HG03520 (cell line): ENCODE data around the gene RHOB.
"Not testable (repeated sequence)": the region's sequence is repeated elsewhere in the genome, so short reads cannot be mapped to it uniquely, and the experiment has no call there.

Experiments
- ATAC-seq: cut with Tn5 transposase; IDR thresholded peaks from one replicate; pipeline ENCODE4 v1.9.1; 2021; ENCODE audit warnings: mild to moderate bottlenecking, moderate library complexity; ENCODE audit not compliant: unreplicated experiment

RHOB gene

DNA sequence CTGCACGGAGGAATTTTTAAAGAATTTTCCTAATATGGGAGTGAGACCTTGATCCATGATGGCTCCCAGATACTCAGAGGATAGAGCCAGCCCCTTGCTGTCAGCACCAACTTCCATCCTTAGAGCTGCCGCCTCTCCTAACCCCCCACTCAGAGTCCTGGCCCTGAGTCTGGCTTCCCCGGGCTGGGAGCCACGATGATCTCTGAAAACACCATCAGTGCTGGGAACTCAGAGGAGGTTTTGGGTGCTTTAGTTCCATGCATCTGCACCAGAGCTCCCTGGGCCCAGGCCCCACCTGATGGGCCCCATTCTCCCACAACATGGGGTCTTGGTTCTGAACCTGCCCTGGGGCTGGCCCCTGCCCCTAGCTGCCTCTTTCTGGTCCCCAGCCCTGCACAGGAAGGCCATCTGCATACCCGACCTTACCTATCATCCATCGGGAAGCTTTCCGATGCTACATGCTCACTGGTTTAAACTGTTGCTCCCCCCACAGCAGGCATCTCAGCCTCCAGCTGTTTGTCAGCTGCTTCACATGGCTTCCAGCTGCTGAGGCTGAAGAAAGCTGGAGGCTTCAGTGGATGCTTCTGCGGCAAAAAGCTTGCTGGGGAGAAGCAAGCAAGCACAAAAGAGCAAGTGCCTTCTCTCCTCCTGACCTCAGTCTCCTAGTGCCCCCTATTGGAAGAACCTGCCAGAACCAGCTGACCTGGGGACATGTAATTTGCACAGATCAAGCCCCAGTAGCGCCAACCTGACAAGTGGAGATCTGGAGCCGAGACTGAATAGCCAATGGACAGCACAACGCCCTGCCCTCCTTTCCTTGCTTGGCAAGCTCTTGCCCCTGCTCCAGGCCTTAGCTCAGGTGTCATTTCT is 24.2 kb upstream of the RHOB start:
- ATAC-seq, result no peak

DNA sequence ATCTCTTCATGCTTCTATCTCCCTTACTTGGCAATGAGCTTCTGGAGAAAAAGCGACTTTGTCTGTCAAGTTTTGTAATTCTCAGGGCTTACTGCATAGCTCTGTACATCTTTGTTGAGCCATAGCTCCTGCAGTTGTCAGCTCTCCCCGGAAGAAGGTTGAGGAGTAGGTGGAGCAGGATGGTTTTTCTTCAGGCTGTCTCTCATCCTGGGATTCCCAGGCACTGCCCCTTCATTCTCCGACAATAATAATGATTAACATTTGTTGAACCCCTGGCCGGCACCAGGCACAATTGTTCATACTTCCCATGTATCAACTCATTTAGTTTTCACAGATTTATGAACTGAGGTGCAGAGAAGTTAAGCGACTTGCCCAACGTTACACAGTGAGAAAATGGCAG is 23.5 kb upstream of the RHOB start:
- no peak for ATAC-seq

DNA sequence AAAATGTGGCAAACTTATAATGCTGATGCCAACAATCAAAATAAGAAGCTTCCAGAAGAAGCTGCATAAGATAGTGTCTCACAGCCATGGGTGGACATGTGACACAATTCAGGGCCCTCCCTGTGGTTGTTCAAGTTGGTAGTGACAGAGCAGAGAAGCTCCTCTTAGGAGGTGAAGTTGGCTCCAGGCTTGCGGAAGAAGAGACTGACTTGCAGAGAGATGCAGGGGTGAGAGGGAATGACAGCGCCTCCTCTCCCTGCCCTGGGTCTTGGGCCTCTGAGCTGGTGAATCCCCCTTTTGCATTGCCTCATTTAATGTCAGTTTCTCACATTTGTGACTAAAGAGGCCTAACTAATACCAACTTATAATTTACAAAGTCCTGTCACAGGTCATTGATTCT is 23.0 kb upstream of the RHOB start:
- no peak for ATAC-seq

DNA sequence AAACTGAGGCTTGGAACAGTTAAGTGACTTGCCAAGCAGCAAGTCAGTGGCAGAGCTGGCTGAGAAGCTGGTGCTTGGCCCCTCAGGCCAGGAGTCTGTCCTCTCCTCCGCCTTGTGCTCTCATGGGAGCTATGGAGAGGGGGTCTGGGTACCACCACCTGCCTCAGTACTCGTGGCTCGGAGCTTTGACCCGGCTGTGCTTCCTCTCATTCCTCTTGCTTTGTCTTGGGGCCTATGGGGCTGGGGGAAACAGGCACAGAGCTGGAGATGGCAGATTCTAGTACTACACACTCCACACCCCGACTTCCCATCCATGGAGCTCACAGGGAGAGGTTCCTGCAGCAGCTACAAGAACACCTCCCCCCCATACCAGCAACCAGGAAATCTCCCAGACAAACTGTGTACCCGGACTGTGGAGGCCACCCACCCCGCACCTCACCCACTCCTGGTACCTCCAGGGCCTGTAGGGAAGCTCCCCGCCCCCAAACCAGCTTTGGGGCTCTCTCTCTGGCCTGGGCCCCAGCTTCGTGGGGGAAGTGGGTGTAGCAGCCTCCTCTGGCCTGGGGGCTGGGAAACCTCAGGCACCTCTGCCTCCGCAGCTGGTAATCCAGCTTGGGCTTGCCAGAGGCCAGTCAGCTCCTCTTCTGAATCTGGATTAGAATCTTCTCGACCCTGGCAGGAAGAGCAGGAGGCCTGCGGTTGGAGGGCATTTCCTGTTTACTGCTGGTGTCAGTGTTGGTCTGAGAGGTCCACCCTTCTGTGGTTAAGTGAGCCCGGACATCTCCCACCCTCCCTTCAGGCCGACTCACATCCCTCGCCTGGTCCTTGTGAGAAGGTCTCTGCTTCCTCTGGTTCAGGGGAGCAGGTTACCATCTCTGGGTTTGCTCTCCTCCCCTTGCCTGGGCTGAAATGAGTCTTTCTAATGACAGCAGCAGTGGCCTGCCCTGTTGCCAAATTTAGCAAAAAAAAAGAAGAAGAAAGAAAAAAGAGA is 22.3 kb upstream of the RHOB start:
- ATAC-seq, result peak; percentile 40

DNA sequence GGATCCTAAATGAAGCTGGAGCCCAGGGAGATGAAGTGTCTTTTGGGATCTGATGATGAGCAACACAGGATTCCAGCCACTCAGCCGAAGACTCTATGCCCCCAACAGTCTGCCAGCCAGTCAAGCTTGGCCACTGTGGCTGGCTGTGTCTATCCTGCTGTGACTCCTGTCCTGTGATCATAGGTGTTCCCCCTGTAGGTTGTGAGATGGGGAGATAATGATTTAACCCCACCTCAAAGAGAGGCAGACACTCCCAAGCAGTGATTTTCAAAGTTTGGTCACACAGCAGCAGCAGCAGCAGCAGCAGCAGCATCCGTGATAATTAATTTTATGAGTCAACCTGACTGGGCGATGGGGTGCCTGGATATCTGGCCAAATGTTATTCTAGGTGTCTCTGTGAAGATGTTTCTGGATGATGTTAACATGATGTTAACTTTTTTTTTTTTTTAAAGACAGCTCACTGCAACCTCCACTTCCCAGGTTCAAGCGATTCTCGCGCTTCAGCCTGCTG is 21.4 kb upstream of the RHOB start:
- no peak for ATAC-seq

DNA sequence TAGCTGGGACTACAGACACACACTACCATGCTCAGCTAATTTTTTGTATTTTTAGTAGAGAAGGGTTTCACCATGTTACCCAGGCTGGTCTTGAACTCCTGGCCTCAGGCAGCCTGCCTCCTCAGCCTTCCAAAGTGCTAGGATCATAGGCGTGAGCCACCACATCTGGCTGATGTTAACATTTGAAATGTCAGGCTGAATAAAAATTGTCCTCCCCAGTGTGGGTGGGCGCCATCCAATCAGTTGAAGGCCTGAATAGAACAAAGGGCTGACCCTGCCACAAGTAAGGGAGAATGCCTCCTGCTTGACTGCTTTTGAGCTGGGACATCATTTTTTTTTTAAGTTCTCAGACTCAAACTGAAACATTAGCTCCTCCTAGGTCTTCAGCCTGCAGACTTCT is 21.0 kb upstream of the RHOB start:
- ATAC-seq, result no peak

DNA sequence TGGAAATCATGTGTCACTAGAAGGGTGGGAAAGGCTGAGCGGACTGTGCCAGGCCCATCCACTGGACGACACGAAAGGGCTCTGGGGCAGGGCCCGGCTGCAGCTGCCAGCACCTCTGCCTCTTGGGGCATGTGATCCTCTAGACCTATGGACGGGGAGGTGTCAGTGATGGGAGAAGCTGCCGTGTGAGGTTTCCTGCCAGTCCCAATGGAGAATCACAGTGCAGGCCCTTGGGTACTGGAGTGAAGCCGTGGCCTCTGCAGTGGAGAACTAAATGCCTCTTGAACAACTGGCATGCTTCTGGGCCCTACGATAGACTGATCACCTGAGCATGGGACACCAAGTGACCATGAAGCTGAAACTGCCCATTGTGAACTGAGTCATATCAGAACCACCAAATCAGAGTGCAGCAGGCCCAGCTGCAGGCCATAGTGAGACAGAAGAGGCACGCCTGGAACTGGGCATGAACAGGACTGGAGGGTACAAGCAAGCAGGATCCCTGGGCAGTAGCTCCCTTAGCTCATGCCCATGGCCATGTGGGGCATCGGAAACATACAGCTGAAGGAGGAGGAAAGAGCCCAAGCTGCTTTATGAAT is 18.8 kb upstream of the RHOB start:
- no peak for ATAC-seq

DNA sequence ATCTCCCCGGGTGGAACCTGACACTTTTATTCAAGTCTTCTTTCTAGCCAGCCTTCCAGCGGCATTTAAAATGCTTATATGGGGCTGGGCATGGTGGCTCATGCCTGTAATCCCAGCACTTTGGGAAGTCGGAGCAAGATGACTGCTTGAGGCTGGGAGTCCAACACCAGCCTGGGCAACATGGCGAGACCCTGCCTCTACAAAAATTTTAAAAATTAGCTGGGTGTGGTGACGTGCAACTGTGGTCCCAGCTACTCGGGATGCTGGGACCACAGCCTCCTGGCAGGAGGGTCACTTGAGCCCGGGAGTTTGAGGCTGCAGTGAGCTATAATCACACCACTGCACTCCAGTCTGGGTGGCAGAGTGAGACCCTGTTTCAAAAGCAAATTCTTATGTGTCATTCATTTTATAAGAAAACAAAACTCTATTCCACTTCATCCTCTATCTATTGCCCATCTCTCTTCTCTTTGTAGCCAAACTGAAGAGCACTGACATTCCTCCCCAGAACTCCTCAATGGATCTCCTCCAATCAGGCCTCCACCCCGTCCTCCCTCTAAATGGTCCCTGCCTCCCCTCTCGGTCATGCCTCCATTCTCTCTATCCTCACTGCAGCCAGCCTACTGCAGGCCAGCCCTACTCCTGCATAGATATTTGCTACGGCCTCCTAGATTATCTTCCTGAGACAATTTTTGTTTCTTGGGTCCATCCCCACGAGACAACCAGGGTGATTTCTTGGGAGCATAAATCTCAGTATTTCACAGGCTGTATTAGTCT is 18.0 kb upstream of the RHOB start:
- no peak for ATAC-seq

DNA sequence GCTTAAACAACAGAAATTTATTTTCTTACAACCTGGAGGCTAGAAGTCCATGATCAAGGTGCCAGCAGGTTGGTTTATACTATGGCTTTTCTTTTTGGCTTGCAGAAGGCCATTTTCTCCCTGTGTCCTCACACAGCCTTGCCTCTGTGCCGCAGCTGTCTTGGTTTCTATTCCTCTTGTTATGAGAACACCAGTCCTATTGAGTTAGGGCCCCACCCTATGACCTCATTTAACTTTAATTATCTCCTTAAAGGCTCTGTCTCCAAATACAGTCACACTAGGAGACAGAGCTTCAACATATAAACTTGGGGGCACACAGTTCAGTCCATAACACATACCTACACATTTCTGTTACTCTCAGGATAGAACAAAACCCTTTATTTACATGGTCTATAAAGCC is 17.3 kb upstream of the RHOB start:
- peak; percentile 72 for ATAC-seq

DNA sequence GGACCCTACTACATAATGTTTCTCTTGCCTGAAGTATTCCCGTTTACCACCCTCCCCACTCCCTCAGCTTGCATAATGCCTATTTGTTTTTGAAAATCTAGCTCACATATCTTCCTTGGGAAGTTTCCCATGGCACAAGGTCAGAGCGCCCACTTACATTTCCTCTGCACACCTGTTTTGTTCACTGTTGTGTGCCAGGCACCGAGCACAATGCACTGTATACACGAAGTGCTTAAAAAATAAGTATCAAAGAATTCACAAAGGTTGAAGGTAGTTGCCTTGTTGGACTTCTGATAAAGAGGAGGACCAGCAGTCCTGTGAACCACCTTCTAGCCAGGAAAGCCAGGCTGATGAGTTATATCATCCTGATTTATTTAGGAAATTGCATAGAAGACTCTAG is 16.8 kb upstream of the RHOB start:
- no peak for ATAC-seq

DNA sequence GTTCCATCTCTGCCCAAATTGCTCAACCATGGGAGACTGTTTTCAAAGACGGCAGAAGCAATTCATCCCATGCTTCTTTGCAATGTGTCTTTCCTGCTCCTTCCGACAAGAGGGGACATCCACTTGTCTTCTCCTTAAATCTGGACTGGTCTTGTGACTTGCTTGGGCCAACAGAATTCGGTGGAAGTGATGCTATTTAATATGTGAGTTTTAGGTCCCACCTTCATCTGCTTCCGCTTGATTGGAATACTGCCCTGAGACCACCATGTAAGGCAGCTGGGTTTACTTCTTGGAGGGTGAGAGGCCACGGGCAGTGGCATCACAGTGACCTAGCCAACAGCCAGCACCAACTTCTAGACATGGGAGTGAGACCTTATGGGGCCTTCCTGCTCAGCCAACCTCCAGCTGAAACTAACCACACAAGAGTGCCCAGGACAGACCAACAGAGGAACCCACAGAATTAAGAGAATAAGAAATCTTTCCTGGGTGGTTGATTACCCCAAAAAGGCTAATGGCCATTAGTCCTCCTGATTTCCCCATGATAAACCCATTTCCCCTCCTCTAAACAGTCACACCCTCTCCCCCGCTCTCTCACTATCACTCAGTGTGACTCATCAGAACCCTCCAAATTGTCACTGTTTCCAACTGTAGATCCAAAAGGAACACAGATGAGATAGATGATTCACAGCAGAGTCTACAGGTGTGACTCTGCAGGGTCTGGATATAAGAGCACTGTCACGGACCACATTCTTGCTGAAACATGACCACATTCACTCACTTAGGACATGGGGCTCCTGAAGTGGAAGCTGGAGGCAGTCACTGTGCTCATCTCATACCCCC is 16.2 kb upstream of the RHOB start:
- ATAC-seq, result peak; percentile 39

DNA sequence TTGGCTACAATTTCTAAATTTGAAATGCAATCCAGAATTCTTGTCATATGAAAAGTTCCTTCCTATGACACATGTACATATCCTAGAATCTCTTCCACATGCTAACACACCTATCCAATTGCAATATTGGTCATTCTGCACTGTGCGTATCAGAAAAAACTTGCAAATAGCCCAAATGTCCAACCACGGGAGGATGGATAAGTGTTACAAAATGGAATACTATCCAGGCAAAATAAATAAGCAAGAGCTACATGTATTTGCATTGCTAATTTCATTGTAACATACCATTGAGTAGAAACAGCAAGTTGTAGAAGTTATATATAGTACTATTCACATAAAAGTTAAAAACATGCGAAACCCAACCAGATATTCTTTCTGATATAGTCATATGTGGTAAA is 15.6 kb upstream of the RHOB start:
- no peak for ATAC-seq

DNA sequence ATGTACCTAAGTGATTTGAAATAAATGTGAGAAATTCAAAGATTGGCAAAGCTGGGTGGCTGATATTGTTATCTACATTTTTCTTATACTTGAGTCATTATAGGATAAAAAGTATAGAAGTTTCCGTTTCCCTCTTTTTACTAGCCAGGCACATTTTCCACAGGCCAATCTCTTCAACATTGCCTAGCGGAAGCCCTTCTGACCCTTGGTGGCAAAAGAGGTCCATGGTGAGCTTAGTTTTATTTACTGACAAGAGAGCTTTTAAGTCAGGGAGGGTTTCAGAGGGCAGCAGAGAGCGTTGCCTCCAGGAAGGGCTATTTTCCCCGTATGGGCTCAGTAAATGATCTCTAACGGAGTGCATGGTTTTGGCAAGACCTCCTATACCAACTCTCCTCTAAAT is 15.1 kb upstream of the RHOB start:
- no peak for ATAC-seq

DNA sequence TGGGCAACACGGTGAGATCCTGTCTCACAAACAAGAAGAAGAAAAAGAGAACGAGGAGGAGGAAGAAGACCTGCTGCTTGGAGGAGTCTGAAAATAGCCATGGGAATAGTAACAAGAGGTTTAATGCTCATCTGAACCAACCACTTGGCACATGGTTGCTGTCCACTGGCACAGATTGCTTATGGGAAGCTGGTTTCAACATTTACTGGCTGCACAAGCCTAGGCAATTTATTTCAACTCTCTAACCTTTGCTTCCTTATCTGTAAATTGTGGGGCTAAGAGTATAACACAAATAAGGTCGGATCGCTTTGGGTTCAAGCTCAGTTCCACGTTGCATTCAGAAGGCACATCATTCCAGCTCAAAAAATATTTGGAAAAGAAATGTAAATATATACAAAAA is 14.2 kb upstream of the RHOB start:
- ATAC-seq, result no peak

DNA sequence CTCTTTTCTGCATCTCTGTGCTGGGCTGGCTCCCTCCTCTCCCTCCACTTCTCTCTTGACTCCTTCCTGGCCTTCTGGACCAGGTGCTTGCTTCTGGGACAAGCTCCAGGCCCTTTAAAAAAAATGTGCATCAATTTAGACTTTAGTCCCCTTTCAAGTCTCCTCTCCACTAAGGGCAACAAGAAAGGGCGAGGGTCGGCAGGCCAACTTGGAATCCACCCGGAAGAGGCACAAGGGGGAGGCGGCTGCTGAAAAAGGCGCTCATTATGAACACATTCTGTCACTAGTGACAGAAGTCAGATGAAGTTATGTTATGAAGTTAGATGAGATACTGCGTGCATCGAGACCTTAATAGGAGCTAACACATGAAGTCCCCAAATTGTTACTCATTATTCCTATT is 13.6 kb upstream of the RHOB start:
- no peak for ATAC-seq

DNA sequence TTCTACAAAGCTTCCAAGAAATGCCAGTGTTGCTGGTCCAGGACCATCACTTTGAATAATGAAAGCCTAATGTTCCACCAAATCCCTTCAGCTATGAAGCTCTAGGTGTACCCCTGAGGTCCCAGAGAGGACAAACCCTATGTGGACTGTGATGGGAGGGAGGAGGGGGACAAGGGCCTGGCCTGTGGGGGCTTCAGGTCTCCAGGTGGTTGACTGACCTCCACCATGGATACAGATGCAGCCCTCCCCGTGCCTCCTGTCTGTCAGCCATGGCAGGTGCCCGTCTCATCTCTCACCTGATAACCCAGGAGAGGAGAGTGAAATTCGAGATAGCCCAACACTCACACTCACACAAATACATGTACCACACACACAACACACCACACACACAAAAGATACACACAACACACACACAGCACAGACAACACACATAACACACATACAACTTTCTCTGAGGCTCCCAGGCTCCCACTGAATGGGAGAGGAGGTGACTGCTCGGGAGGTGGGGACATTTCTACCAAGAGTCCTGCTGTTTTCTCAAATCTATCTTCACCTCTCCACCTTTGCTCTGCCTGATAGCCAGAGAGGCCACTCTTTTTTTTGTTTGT is 12.8 kb upstream of the RHOB start:
- no peak for ATAC-seq

DNA sequence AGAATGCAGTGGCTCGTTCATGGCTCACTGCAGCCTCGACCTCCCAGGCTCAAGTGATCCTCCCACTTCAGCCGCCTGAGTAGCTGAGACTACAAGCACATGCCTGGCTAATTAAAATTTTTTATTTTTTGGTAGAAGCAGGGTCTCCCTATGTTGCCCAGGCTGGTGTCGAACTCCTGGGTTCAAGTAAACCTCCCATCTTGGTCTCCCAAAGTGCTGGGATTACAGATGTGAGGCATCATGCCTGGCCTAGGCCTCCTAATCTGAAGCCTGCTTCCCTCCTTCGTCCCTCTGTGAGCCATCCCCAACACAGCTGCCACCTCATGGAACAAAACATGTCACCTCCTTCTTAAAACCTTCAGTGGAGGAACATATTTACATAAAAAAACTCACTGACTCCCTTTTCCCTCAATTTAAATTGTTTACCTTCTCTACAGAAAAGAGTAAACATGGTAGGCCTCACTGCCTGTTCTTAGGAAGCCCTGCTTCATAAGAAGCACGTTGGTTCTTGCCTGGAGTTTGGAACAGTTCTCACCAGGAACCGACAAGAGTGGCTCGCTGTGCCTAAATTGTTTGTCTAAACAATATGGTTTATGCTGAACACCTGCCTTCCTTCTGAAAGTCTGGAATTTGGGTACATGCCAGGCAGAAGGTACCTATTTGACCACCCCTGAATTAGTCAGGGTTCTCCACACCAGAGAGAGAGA is 12.1 kb upstream of the RHOB start:
- ATAC-seq, result no peak

DNA sequence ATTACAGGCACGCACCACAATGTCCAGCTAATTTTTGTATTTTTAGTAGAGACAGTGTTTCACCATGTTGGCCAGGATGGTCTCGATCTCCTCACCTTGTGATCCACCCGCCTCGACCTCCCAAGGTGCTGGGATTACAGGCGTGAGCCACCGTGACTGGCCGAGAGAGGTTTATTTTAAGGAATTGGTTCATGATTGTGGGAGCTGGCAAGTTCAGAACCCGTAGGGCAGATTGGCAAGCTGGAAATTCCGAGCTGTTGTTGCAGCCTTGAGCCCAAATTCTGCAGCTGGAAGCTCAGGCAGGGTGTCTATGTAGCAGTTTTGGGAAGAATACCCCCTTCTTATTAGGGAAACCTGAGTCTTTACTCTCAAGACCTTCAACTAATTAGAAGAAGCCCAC is 11.4 kb upstream of the RHOB start:
- ATAC-seq, result not testable (repeated sequence)
